DOHH2 (cell line): ENCODE data around the gene ZDHHC15.
"Not testable (repeated sequence)": the region's sequence is repeated elsewhere in the genome, so short reads cannot be mapped to it uniquely, and the experiment has no call there.

Source experiments
- H3F3A ChIP-seq: fragments of 200-600 bp; sonication (generic), shearing (Covaris generic); 2 replicates; pipeline ENCODE4 v1.6.0; 2016; ENCODE audit warnings: antibody characterized with exemption, mild to moderate bottlenecking; ENCODE audit not compliant: control insufficient read depth, insufficient read depth
- H3K27ac ChIP-seq: fragments of 200-600 bp; sonication (generic); 2 replicates; pipeline ENCODE4 v1.5.1; 2014; ENCODE audit warnings: low read depth, mild to moderate bottlenecking, low read length, moderate library complexity
- H3K27me3 ChIP-seq: fragments of 200-600 bp; sonication (generic); 2 replicates; pipeline ENCODE4 v1.6.1; 2014; ENCODE audit warnings: mild to moderate bottlenecking, low read length, mixed read lengths; ENCODE audit not compliant: control insufficient read depth
- H3K36me3 ChIP-seq: fragments of 200-600 bp; sonication (generic); 2 replicates; pipeline ENCODE4 v1.6.1; 2014; ENCODE audit warnings: mild to moderate bottlenecking, low read length, moderate library complexity, mixed read lengths; ENCODE audit not compliant: control insufficient read depth
- H3K4me1 ChIP-seq: fragments of 200-600 bp; sonication (generic); 2 replicates; pipeline ENCODE4 v1.6.1; 2014; ENCODE audit warnings: mild to moderate bottlenecking, low read length, mixed read lengths; ENCODE audit not compliant: control insufficient read depth
- H3K4me2 ChIP-seq: fragments of 200-600 bp; sonication (generic); 2 replicates; pipeline ENCODE4 v1.6.0; 2014; ENCODE audit warnings: mild to moderate bottlenecking, low read length, moderate library complexity
- H3K4me3 ChIP-seq: fragments of 200-600 bp; sonication (generic); 2 replicates; pipeline ENCODE4 v1.5.1; 2014; ENCODE audit warnings: mild to moderate bottlenecking, low read length, mixed read lengths
- H3K79me2 ChIP-seq: fragments of 200-600 bp; sonication (generic); 2 replicates; pipeline ENCODE4 v1.6.1; 2014; ENCODE audit warnings: mild to moderate bottlenecking, low read length, mixed read lengths; ENCODE audit not compliant: control insufficient read depth
- H3K9me2 ChIP-seq: fragments of 200-600 bp; sonication (generic); replicated peaks from 2 replicates; pipeline ENCODE4 v1.6.1; 2014; ENCODE audit warnings: mild to moderate bottlenecking, low read length, mixed read lengths; ENCODE audit not compliant: control insufficient read depth
- H3K9me3 ChIP-seq: fragments of 200-600 bp; sonication (generic); 2 replicates; pipeline ENCODE4 v1.6.1; 2014; ENCODE audit warnings: antibody characterized with exemption, low read length, mixed read lengths; ENCODE audit not compliant: control insufficient read depth, insufficient read depth
- H4K20me1 ChIP-seq: fragments of 200-600 bp; sonication (generic); 2 replicates; pipeline ENCODE4 v1.6.0; 2014; ENCODE audit warnings: low read depth, mild to moderate bottlenecking, antibody characterized with exemption, low read length, moderate library complexity; ENCODE audit not compliant: control insufficient read depth, insufficient read depth
- CTCF ChIP-seq: fragments of 200-600 bp; sonication (generic); IDR thresholded peaks from one replicate; pipeline ENCODE4 v1.5.1; 2014; ENCODE audit warnings: antibody characterized with exemption, mild to moderate bottlenecking, low read depth, low read length; ENCODE audit not compliant: poor library complexity, severe bottlenecking
- EZH2phosphoT487 ChIP-seq: fragments of 200-600 bp; sonication (generic); IDR thresholded peaks from 2 replicates; pipeline ENCODE4 v1.6.1; 2017; ENCODE audit warnings: borderline replicate concordance, mild to moderate bottlenecking, antibody characterized with exemption, low read length, moderate library complexity, mixed read lengths

Gene ZDHHC15

GRCh38 chrX:75335127-75335458, 187.7 kb downstream of the ZDHHC15 start:
- Histone ChIP-seq H3K79me2 (no peaks in the 10 kb centered on the region), H3K9me2 (no peaks in the 10 kb centered on the region), H3K4me2 (no peak overlapping the region), H3K27ac (no peak overlapping the region), H4K20me1 (no peaks in the 10 kb centered on the region), H3F3A (no peaks in the 10 kb centered on the region), H3K36me3 (no peaks in the 10 kb centered on the region), H3K4me1 (no peaks in the 10 kb centered on the region), H3K4me3 (no peak overlapping the region), H3K27me3 (no peaks in the 10 kb centered on the region), H3K9me3 (no peaks in the 10 kb centered on the region)
- TF ChIP-seq CTCF = no peak
- TF ChIP-seq EZH2phosphoT487 = no peak

GRCh38 chrX:75334407-75335126, 188.3 kb downstream of the ZDHHC15 start:
- not testable (repeated sequence) for H3K27me3 ChIP-seq, H3K4me3 ChIP-seq, H3K79me2 ChIP-seq, H3K4me1 ChIP-seq, H3K27ac ChIP-seq, H3K4me2 ChIP-seq, H4K20me1 ChIP-seq, H3K36me3 ChIP-seq, H3K9me3 ChIP-seq, H3K9me2 ChIP-seq, H3F3A ChIP-seq

- H3K9me2 ChIP-seq = no peaks in the 10 kb centered on the region
- H3K79me2 ChIP-seq = no peaks in the 10 kb centered on the region
- no peaks in the 10 kb centered on the region for H3K36me3 ChIP-seq
- no peaks in the 10 kb centered on the region for H3K4me1 ChIP-seq
- no peak overlapping the region for H3K4me3 ChIP-seq
- TF ChIP-seq EZH2phosphoT487 (no peak), CTCF (no peak)
- no peaks in the 10 kb centered on the region for H4K20me1 ChIP-seq
- H3K27ac ChIP-seq = no peak overlapping the region
- H3K4me2 ChIP-seq = no peak overlapping the region
- no peaks in the 10 kb centered on the region for H3K27me3 ChIP-seq
- H3F3A ChIP-seq = no peaks in the 10 kb centered on the region
- H3K9me3 ChIP-seq = no peaks in the 10 kb centered on the region
Measured at GRCh38 chrX:75327607-75328006, 195.2 kb downstream of the ZDHHC15 start.
